HL-60 (cell line): ENCODE results near the gene EPHB3.

Experiments used
- DNase-seq, 2 experiments: peaks; one replicate each; pipeline ENCODE4 v3.0.0-alpha.2; 2010 to 2020; ENCODE audit warnings: low read depth in 1 of 2, low spot score in 1 of 2
- H3K27ac ChIP-seq: fragments of 250-450 bp; sonication (Bioruptor Pico); replicated peaks from 2 replicates; pipeline ENCODE4 v1.5.1; 2020; ENCODE audit warnings: mild to moderate bottlenecking, moderate library complexity
- H3K27me3 ChIP-seq: fragments of 250-450 bp; sonication (Bioruptor Pico); 2 replicates; pipeline ENCODE4 v1.5.1; 2021; ENCODE audit warnings: mild to moderate bottlenecking, moderate library complexity; ENCODE audit not compliant: insufficient read depth, poor library complexity, severe bottlenecking
- H3K4me3 ChIP-seq: replicated peaks from 2 replicates; pipeline ENCODE4 v1.5.1; 2011; ENCODE audit warnings: mild to moderate bottlenecking, control low read depth, low read length; ENCODE audit not compliant: insufficient read depth
- CTCF ChIP-seq: IDR thresholded peaks from one replicate; pipeline ENCODE4 v1.5.1; 2011; ENCODE audit warnings: low read length, control low read depth, inconsistent platforms; ENCODE audit not compliant: insufficient read depth
- GABPA ChIP-seq: IDR thresholded peaks from 2 replicates; pipeline ENCODE4 v1.6.1; 2012; ENCODE audit warnings: low read depth
- POLR2AphosphoS5 ChIP-seq: IDR thresholded peaks from 2 replicates; pipeline ENCODE4 v1.6.1; 2012; ENCODE audit warnings: low read depth
- REST ChIP-seq: IDR thresholded peaks from 2 replicates; pipeline ENCODE4 v1.6.1; 2012; ENCODE audit warnings: low read depth; ENCODE audit not compliant: insufficient replicate concordance
- SPI1 ChIP-seq: IDR thresholded peaks from 2 replicates; pipeline ENCODE4 v1.6.1; 2012; ENCODE audit warnings: low read depth, mild to moderate bottlenecking, borderline replicate concordance

EPHB3 gene

GRCh38 chr3:184629555-184630160, 68.1 kb downstream of the EPHB3 start:
- no peaks in the 10 kb centered on the region for H3K27me3 ChIP-seq
- DNase-seq = no peak
- no peak for TF ChIP-seq REST
- no peak for TF ChIP-seq GABPA
- no peak for TF ChIP-seq SPI1
- no peak for TF ChIP-seq POLR2AphosphoS5
- TF ChIP-seq CTCF = no peak
- no peak overlapping the region for H3K27ac ChIP-seq
- no peak overlapping the region for H3K4me3 ChIP-seq

DNA sequence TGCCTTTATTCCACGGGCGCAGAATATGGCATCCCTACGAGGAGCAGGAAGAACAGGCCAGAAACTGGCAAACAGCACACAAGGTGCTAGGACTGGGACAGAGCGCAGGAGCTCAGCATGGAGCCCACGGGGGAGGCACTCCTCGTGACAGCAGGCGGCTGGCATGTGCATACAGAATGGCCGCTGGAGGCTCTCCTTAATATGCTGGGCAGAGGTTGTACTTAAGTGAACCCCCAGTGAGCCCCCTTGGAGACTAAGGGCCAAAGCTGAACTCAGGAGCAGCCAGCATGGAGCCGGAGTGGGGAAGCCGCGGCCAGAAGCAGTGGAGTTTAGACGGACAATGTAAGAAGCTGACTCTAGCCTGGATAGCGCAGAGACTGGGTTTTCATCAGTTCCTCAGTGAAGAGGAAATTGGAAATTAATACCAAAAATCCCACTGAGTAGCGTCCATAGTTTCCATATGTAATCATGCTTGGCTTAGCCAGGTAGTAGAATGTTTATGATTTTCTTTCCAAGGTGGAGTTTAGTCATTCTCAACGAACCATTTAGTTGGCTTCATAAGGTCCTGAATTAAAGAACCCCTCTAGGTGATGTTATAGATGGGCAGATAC, 69.4 kb downstream of the EPHB3 start:
- Histone ChIP-seq H3K4me3 (no peak overlapping the region), H3K27ac (no peak overlapping the region), H3K27me3 (no peaks in the 10 kb centered on the region)
- DNase-seq = no peak
- TF ChIP-seq REST = no peak
- TF ChIP-seq SPI1 = no peak

DNA sequence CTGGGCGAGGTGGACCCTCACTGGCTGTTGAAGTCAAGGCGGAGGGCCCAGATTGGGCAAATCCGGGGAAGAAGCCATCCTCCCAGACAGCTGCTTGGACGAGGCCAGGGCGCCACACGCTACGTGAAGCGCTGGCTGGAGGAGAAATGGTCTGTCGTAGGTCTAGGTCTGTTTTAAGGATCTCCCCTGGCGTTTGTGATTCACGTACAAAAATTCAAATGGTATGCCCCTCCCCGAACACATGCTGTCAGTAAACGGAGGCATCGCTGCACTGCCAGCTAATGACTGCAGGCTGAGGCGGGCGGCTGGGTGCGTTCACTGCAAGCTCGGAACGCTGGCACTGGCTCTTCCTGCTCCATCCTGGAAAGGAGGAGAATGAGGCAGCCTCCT, 69.9 kb downstream of the EPHB3 start:
- Histone ChIP-seq H3K4me3 (no peak overlapping the region), H3K27ac (no peak overlapping the region), H3K27me3 (no peaks in the 10 kb centered on the region)
- no peak for DNase-seq
- TF ChIP-seq REST (no peak), POLR2AphosphoS5 (no peak), CTCF (no peak), SPI1 (no peak), GABPA (no peak)
